ENCODE measurements around the gene SFTA2.
"Not testable (repeated sequence)": the region's sequence is repeated elsewhere in the genome, so short reads cannot be mapped to it uniquely, and the experiment has no call there.

DNA sequence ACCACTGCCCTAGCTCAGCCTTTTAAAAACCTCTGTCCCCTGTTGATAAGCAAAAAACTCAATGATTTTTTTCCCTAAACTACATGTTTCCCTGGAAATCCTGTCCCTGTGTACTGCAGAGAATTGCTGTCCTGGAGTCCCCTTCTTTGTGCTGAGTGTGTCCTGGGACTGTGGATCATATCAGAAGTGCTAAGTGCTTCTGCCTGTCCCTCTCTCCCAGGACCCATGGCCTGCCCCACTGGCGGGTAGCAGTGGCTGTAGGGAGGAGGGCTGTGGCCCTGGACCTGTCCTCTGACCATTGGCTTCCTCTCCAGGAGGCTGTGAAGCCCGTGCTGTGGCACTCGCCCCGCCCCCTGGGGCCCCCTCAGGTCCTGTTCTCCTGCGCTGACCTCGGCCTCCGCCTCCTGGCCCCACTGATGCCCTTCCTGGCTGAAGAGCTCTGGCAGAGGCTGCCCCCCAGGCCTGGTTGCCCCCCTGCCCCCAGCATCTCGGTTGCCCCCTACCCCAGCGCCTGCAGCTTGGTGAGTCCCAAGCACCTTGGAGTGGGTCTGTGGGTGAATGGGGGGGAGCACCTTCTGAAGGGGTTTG is 7.8 kb downstream of the SFTA2 start:
- TF ChIP-seq, protein P1, sequence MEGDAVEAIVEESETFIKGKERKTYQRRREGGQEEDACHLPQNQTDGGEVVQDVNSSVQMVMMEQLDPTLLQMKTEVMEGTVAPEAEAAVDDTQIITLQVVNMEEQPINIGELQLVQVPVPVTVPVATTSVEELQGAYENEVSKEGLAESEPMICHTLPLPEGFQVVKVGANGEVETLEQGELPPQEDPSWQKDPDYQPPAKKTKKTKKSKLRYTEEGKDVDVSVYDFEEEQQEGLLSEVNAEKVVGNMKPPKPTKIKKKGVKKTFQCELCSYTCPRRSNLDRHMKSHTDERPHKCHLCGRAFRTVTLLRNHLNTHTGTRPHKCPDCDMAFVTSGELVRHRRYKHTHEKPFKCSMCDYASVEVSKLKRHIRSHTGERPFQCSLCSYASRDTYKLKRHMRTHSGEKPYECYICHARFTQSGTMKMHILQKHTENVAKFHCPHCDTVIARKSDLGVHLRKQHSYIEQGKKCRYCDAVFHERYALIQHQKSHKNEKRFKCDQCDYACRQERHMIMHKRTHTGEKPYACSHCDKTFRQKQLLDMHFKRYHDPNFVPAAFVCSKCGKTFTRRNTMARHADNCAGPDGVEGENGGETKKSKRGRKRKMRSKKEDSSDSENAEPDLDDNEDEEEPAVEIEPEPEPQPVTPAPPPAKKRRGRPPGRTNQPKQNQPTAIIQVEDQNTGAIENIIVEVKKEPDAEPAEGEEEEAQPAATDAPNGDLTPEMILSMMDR (IDR thresholded peaks at IDR 0.05; ENCODE audit: insufficient read depth, low read length) = not testable (repeated sequence)
- not testable (repeated sequence) for TF ChIP-seq POLR2AphosphoS5 (IDR thresholded peaks at IDR 0.05; ENCODE audit: low read depth); SPI1 (IDR thresholded peaks at IDR 0.05; ENCODE audit: borderline replicate concordance, low read depth)
